K562 (cell line): Measurements from ENCODE around the gene PIK3CD. TPM values are rescaled to one million over a fixed set of nuclear protein-coding genes. Genes with fewer than 3 reads are reported as not detected.

Source experiments
- CTBP1 ChIP-seq: fragments of 450-650 bp; IDR thresholded peaks from 2 replicates; pipeline ENCODE4 v1.6.1; 2016; ENCODE audit warnings: borderline replicate concordance
- FOXP1 ChIP-seq: sonication (generic); formaldehyde crosslinking; IDR thresholded peaks from 2 replicates; pipeline ENCODE4 v1.8.0; 2022; ENCODE audit warnings: mild to moderate bottlenecking, missing genetic modification reagents
- HNRNPK ChIP-seq: fragments of 200-400 bp; formaldehyde crosslinking; IDR thresholded peaks from one replicate; pipeline ENCODE4 v1.6.1; 2018; ENCODE audit warnings: mild to moderate bottlenecking, low read depth, low read length; ENCODE audit not compliant: poor library complexity, severe bottlenecking
- HNRNPLL ChIP-seq: fragments of 200-400 bp; formaldehyde crosslinking; IDR thresholded peaks from 2 replicates; pipeline ENCODE4 v1.6.1; 2017; ENCODE audit warnings: low read length, low read depth, mild to moderate bottlenecking; ENCODE audit not compliant: poor library complexity, severe bottlenecking
- MGA ChIP-seq: fragments of 450-650 bp; IDR thresholded peaks from 2 replicates; pipeline ENCODE4 v1.6.1; 2016; ENCODE audit warnings: mild to moderate bottlenecking, moderate library complexity
- VEZF1 ChIP-seq: fragments of 200-800 bp; sonication (Bioruptor generic); IDR thresholded peaks from 2 replicates; pipeline ENCODE4 v1.6.1; 2017; ENCODE audit warnings: missing genetic modification characterization, missing compliant biosample characterization
- ZHX1 ChIP-seq: fragments of 150-350 bp; conservative IDR thresholded peaks from 2 replicates; pipeline ENCODE4 v1.6.1; 2014; ENCODE audit warnings: low read length
- ZKSCAN1 ChIP-seq: fragments of 150-350 bp; IDR thresholded peaks from 2 replicates; pipeline ENCODE4 v1.6.1; 2016; ENCODE audit warnings: low read depth, low read length
- polyA plus RNA-seq, 8 experiments: library from polyadenylated mRNA; depleted of rRNA in 4 of 8; stranded (reverse) in 5 of 8; unstranded in 3 of 8; fragments of >200 nt; fragmentation: Nextera tagmentation in 2 of 8; fragmentation: Illumina TruSeq in 1 of 8; extraction: Ambion mirVana in 2 of 8; extraction: Trizol in 1 of 8; gene quantifications; 2 replicates each; pipeline versions ENCODE4 v1.2.1 to v1.2.3, GENCODE V29; 2011 to 2014; ENCODE audit warnings: inconsistent platforms in 1 of 8, missing spikeins in 1 of 8
- total RNA-seq, 7 experiments: library from RNA; depleted of rRNA in 6 of 7; stranded (reverse); fragments of >200 nt in 6 of 7; fragmentation: Illumina TruSeq in 2 of 7; extraction: Trizol in 2 of 7; gene quantifications; 2 replicates each; pipeline versions ENCODE4 v1.2.1 to v1.2.3, GENCODE V29; 2011 to 2021; ENCODE audit warnings: low replicate concordance in 1 of 7

The PIK3CD gene
- total and polyA plus RNA-seq, 9 of the 15 experiments (the other 6 are each of a cell fraction or from before 2014, with no cell fraction given), result 1.8 to 20.8 (median 7.2) TPM

GRCh38 chr1:9651565-9652378 is at the start of gene PIK3CD (continued):
- TF ChIP-seq VEZF1, result peak; percentile 57
- no peak for TF ChIP-seq HNRNPK
- no peak for TF ChIP-seq ZKSCAN1
- TF ChIP-seq FOXP1, result 0 out of 2 replicates have a peak, but pooled peaks have one; percentile 40
- TF ChIP-seq ZHX1, result no peak
- TF ChIP-seq MGA, result 0 out of 2 replicates have a peak, but pooled peaks have one; percentile 31
- peak; percentile 71 for TF ChIP-seq HNRNPLL
- TF ChIP-seq CTBP1, result 0 out of 2 replicates have a peak, but pooled peaks have one; percentile 35
